Activated CD4-positive, alpha-beta T cell treated with anti-CD3 and anti-CD28 coated beads for 48 hours (primary cell): ENCODE data around the gene GIT1.

Source experiments
- DNase-seq: peaks from one replicate; pipeline ENCODE4 v3.0.0-alpha.2; 2020

GIT1 gene

GRCh38 chr17:29578626-29579485 lies 10.6 kb downstream of the GIT1 start:
- no peak for DNase-seq

- no peak for DNase-seq
Observed at GRCh38 chr17:29577385-29578211, 11.8 kb downstream of the GIT1 start.

- no peak for DNase-seq
Observed at GRCh38 chr17:29577001-29577370, 12.5 kb downstream of the GIT1 start.

- DNase-seq: no peak
Observed at GRCh38 chr17:29576214-29577000, 13.0 kb downstream of the GIT1 start.

- no peak for DNase-seq
Observed at GRCh38 chr17:29575511-29576213, 13.8 kb downstream of the GIT1 start.

- DNase-seq: no peak
Observed at GRCh38 chr17:29574732-29575510, 14.5 kb downstream of the GIT1 start.

GRCh38 chr17:29573871-29574731 lies 15.3 kb downstream of the GIT1 start:
- DNase-seq: peak; percentile 2

- peak; percentile 2 for DNase-seq
Observed at GRCh38 chr17:29573558-29573869, 15.9 kb downstream of the GIT1 start.

- DNase-seq: peak; percentile 73
Observed at GRCh38 chr17:29572691-29573557, 16.5 kb downstream of the GIT1 start.

GRCh38 chr17:29571883-29572681 lies 17.4 kb downstream of the GIT1 start:
- no peak for DNase-seq

- DNase-seq: no peak
Observed at GRCh38 chr17:29571486-29571882, 18.0 kb downstream of the GIT1 start.

GRCh38 chr17:29570521-29570920 lies 18.9 kb downstream of the GIT1 start:
- no peak for DNase-seq

- no peak for DNase-seq
Observed at GRCh38 chr17:29569245-29569950, 20.1 kb downstream of the GIT1 start.

GRCh38 chr17:29568331-29569244 lies 20.9 kb downstream of the GIT1 start, which contains the start of gene TP53I13:
Gene TP53I13, plus strand, starts transcription at chr17:29568701. Its CDS starts 58 bp downstream, at chr17:29568759.
- DNase-seq: peak; percentile 90

GRCh38 chr17:29567554-29568330 lies 21.7 kb downstream of the GIT1 start:
- peak; percentile 86 for DNase-seq

- DNase-seq: no peak
Observed at GRCh38 chr17:29567304-29567553, 22.2 kb downstream of the GIT1 start.
